Measurements from ENCODE around the gene MEGF9. TPM values are rescaled to one million over a fixed set of nuclear protein-coding genes. Genes with fewer than 3 reads are reported as not detected.

Gene MEGF9
- total RNA-seq, 1 donor from 2014 or later, result 9.0 TPM

DNA sequence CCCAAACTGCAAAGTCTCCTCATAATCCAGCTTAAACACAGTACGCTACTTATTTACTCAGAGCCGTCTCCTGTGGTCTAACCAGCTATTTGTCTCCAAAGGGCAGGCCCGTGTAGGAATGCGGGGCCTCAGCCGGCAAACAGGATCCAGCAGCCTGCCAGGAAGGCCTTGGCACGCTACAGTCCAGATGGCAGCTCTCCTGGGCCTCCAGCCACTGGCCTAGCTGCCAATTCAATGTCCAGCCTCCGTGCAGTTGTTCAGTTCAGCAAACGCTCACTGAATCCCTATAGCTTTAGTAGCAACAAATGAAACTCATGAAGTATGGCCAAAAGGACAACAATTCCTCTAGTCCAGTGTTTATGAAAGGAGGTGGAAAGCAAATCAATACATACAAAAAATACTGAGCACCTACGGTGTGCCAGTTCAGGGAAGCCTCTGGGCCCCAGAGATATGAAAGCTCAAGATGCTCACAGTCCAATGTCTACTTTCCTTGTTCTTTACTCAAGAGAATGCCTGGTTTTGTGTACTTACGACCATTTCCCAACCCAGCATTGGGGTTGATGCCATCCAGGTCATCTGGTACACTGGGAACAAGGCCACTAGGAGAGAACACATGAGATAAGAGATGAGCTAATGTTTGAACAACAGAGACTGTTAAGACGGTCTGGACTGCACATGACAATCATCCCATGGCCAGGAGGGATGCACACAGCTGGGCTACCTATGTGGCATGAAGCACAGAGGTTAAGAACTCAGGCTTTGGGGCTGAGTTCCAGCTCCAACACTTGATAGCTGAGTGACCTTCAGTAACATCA is 142.6 kb downstream of the MEGF9 start:
- CTCF ChIA-PET, result no interaction called here
- intact Hi-C loops (cut with micrococcal nuclease), result no loop called here
- no peaks in the 10 kb centered on the region for H3K4me1 Mint-ChIP-seq
- ATAC-seq (ENCODE audit: low read depth) (no peak), DNase-seq (no peak)
- peaks cover 67% of the 10 kb centered on the region for H3K36me3 Mint-ChIP-seq (ENCODE audit: low read depth)
- H3K4me3 Mint-ChIP-seq, result no peak overlapping the region
- POLR2A ChIA-PET, result no interaction called here
- TF ChIP-seq, protein P1, sequence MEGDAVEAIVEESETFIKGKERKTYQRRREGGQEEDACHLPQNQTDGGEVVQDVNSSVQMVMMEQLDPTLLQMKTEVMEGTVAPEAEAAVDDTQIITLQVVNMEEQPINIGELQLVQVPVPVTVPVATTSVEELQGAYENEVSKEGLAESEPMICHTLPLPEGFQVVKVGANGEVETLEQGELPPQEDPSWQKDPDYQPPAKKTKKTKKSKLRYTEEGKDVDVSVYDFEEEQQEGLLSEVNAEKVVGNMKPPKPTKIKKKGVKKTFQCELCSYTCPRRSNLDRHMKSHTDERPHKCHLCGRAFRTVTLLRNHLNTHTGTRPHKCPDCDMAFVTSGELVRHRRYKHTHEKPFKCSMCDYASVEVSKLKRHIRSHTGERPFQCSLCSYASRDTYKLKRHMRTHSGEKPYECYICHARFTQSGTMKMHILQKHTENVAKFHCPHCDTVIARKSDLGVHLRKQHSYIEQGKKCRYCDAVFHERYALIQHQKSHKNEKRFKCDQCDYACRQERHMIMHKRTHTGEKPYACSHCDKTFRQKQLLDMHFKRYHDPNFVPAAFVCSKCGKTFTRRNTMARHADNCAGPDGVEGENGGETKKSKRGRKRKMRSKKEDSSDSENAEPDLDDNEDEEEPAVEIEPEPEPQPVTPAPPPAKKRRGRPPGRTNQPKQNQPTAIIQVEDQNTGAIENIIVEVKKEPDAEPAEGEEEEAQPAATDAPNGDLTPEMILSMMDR (IDR thresholded peaks at IDR 0.05), result no peak
- no peaks in the 10 kb centered on the region for H3K9me3 Mint-ChIP-seq
- no peak overlapping the region for H3K27ac Mint-ChIP-seq
- no peaks in the 10 kb centered on the region for H3K27me3 Mint-ChIP-seq

DNA sequence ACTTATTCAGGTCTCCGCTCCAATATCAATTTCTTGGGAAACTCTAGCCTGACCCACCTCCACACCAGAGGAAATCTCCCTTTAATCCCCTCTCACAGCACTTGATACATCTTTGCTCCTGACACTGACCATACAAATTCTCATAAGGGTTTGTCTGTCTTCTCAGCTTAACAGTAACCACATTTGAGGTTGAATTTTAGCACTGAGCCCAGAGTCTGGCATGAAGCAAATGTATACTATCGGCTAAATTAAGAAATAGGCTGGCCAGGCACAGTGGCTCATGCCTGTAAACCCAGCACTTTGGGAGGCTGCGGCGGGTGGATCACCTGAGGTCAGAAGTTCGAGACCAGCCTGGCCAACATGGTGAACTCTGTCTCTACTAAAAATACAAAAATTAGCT is 144.0 kb downstream of the MEGF9 start:
- Mint-ChIP-seq H3K4me3 (no peak overlapping the region), H3K9me3 (no peaks in the 10 kb centered on the region), H3K27me3 (no peaks in the 10 kb centered on the region), H3K4me1 (no peaks in the 10 kb centered on the region), H3K27ac (no peak overlapping the region), H3K36me3 (ENCODE audit: low read depth) (peaks cover 75% of the 10 kb centered on the region)
- ChIA-PET POLR2A (no interaction called here), CTCF (no interaction called here)
- intact Hi-C loops (cut with micrococcal nuclease), result no loop called here
- TF ChIP-seq, protein P1 (IDR thresholded peaks at IDR 0.05), result no peak
- no peak for ATAC-seq (ENCODE audit: low read depth)
- no peak for DNase-seq

DNA sequence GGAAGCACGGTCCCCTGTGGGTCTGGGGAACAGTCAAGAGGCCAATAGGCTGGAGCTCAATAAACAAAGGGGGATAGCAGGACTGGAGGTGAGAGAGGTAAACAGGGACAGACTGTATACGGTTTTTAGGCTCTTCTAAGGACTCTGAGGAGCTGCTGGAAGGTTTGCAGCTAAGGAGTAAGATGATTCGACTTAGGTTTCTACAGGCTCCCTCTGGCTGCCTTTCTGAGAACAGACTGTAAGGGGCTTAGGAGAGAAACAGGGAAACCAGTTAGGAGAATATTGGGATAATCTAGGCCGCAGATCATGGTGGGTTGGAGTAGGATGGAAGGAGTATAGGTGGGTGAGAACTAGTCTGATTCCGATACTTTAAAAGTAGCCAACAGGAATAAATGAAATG is 144.7 kb downstream of the MEGF9 start:
- CTCF ChIA-PET, result no interaction called here
- DNase-seq (no peak), ATAC-seq (ENCODE audit: low read depth) (no peak)
- Mint-ChIP-seq H3K27ac (no peak overlapping the region), H3K27me3 (no peaks in the 10 kb centered on the region), H3K36me3 (ENCODE audit: low read depth) (peaks cover 82% of the 10 kb centered on the region), H3K4me3 (no peak overlapping the region), H3K4me1 (no peaks in the 10 kb centered on the region), H3K9me3 (no peaks in the 10 kb centered on the region)
- POLR2A ChIA-PET, result no interaction called here
- intact Hi-C loops (cut with micrococcal nuclease), result no loop called here
- TF ChIP-seq, protein P1 (IDR thresholded peaks at IDR 0.05), result no peak

DNA sequence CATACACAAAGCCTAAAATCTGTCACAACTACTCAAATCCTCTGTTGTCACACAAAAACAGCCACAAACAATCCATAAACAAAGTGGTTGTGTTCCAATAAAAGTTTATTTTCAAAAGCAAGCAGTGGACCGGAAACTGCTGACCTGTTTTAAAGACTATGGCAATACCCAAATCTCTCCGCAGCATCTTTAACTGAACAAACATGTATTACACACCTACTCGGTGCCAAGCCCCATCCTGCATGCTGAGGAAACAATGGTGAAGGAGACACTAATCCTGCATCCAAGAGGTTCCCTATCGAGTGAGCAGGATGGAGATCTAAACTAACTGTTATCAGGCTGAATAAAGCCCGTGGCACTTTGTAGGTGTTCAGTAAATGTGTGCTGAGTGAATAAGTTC is 145.5 kb downstream of the MEGF9 start:
- Mint-ChIP-seq H3K4me3 (no peak overlapping the region), H3K4me1 (no peaks in the 10 kb centered on the region), H3K27ac (no peak overlapping the region), H3K36me3 (ENCODE audit: low read depth) (peaks cover 88% of the 10 kb centered on the region), H3K9me3 (no peaks in the 10 kb centered on the region), H3K27me3 (no peaks in the 10 kb centered on the region)
- TF ChIP-seq, protein P1 (IDR thresholded peaks at IDR 0.05), result no peak
- intact Hi-C loops (cut with micrococcal nuclease), result no loop called here
- CTCF ChIA-PET, result no interaction called here
- ATAC-seq (ENCODE audit: low read depth), result no peak
- DNase-seq, result no peak
- POLR2A ChIA-PET, result no interaction called here

DNA sequence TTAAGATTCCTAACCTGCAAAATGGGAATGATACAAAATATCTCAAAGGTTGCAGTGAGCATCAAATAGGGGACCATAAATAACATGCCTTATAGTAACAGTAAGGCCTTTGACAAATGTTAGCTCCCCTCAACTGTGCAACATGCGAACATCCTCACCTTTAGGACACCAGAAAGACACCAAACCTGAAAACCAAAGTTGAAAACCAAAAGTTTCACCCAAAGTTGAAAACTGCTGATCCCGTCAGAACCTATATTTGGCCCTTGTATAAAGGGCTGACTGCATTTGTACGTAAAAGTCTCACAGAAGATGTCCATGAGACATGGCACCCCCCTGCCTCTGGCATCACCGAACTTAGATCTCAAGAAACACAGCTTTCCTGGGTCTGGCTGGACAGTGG is 146.4 kb downstream of the MEGF9 start:
- ATAC-seq (ENCODE audit: low read depth), result no peak
- Mint-ChIP-seq H3K36me3 (ENCODE audit: low read depth) (peaks cover 94% of the 10 kb centered on the region), H3K4me1 (no peaks in the 10 kb centered on the region), H3K27ac (no peak overlapping the region), H3K27me3 (no peaks in the 10 kb centered on the region), H3K9me3 (no peaks in the 10 kb centered on the region), H3K4me3 (no peak overlapping the region)
- intact Hi-C loops (cut with micrococcal nuclease), result no loop called here
- CTCF ChIA-PET, result no interaction called here
- no peak for DNase-seq
- POLR2A ChIA-PET, result no interaction called here
- TF ChIP-seq, protein P1 (IDR thresholded peaks at IDR 0.05), result no peak

All from activated B cell treated with CpG ODN at 0.5 μM for 24 hours (primary cell).